ENCODE results near the gene UBN1.

DNA sequence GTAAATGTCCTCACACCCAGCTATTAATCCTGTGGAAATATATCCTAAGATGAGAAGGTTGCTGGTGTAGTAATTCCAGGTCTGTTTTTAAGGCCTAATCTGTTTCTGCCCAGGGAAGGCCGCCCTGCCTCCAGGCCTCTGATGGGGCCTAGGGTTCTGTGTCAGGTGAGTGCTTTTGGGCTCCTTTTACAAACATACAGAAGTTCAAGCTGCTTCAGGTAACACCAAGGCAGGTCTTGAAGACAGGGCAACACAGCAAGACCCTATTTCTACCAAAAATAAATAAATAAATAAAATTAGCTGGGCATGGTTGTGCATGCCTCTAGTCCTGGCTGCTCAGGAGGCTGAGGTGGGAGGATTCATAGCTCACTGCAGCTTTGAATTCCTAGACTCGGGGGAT lies 80.4 kb downstream of the UBN1 start:
- TF ChIP-seq, protein P1, sequence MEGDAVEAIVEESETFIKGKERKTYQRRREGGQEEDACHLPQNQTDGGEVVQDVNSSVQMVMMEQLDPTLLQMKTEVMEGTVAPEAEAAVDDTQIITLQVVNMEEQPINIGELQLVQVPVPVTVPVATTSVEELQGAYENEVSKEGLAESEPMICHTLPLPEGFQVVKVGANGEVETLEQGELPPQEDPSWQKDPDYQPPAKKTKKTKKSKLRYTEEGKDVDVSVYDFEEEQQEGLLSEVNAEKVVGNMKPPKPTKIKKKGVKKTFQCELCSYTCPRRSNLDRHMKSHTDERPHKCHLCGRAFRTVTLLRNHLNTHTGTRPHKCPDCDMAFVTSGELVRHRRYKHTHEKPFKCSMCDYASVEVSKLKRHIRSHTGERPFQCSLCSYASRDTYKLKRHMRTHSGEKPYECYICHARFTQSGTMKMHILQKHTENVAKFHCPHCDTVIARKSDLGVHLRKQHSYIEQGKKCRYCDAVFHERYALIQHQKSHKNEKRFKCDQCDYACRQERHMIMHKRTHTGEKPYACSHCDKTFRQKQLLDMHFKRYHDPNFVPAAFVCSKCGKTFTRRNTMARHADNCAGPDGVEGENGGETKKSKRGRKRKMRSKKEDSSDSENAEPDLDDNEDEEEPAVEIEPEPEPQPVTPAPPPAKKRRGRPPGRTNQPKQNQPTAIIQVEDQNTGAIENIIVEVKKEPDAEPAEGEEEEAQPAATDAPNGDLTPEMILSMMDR (optimal IDR thresholded peaks at IDR 0.05 in 1 of 3, IDR thresholded peaks at IDR 0.05 in 1 of 3, conservative IDR thresholded peaks at IDR 0.05 in 1 of 3; ENCODE audit: extremely low read depth in 1 of 3, insufficient read depth in 2 of 3, low read length in 3 of 3): no peak
- no peak for TF ChIP-seq EZH2 (IDR thresholded peaks at IDR 0.05; ENCODE audit: low read length)
